Measurements from ENCODE around the gene KCNAB1.

DNA sequence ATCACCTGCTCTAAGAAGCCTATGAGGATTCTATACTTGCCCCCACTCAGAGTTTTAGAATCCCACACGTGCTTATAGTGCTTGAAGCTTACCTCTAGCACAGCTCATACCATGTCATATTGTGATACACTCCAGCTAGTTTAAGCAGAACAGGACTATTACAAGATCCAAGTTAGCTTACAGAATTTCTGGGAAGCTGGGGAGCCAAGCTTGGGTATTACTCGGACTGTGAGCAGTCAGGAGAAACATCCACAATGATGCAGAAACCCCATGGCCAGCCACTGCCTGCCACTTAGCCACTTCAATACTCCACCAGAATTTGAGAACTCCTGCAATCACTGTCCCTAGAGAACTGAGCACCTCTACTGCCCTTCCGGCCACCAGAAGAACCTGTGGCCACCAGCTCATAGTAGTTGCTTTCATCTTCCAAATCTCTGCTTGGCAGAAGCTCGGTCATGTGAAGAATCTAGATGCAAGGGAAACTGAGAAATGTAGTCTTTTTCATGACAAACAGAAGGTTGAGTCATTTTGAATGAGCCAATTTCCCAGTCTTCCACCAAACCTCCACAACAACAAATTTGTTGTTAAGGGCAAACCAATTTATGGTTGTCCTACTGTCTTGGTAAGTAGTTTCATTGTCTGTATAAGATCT is 462.3 kb downstream of the KCNAB1 start:
- TF ChIP-seq SUZ12 (IDR thresholded peaks at IDR 0.05; ENCODE audit: extremely low read depth, insufficient read depth, insufficient read length): no peak
- TF ChIP-seq YY1 (IDR thresholded peaks at IDR 0.05; ENCODE audit: insufficient read depth, insufficient read length): no peak

Measured in NT2/D1 (cell line).